Neural progenitor cell (in vitro differentiated cells): ENCODE data around the gene ADGRG1. TPM values are rescaled to one million over a fixed set of nuclear protein-coding genes. Genes with fewer than 3 reads are reported as not detected.
A peak's percentile ranks its signal among the peaks of the same experiment; 100 is the strongest.

Experiments used
- DNase-seq: peaks from one replicate; pipeline ENCODE4 v3.0.0-alpha.2; 2016; ENCODE audit warnings: low spot score
- H2AFZ ChIP-seq: fragments of 200-600 bp; sonication (generic); replicated peaks from 2 replicates; pipeline ENCODE4 v1.6.1; 2016; ENCODE audit warnings: antibody characterized with exemption
- H3F3A ChIP-seq: fragments of 200-600 bp; sonication (generic); 2 replicates; pipeline ENCODE4 v1.6.1; 2016; ENCODE audit warnings: antibody characterized with exemption, low read depth
- H3K27ac ChIP-seq: fragments of 200-600 bp; sonication (generic); 2 replicates; pipeline ENCODE4 v1.5.1; 2016; ENCODE audit warnings: mild to moderate bottlenecking
- H3K27me3 ChIP-seq: fragments of 200-600 bp; sonication (generic); 2 replicates; pipeline ENCODE4 v1.6.1; 2016; ENCODE audit warnings: mild to moderate bottlenecking, moderate library complexity
- H3K36me3 ChIP-seq: fragments of 200-600 bp; sonication (generic); 2 replicates; pipeline ENCODE4 v1.5.1; 2016
- H3K4me1 ChIP-seq: fragments of 200-600 bp; sonication (generic); 2 replicates; pipeline ENCODE4 v1.6.1; 2016; ENCODE audit warnings: mixed run types
- H3K4me2 ChIP-seq: fragments of 200-600 bp; sonication (generic); 2 replicates; pipeline ENCODE4 v1.6.1; 2016
- H3K4me3 ChIP-seq: fragments of 200-600 bp; sonication (generic); 2 replicates; pipeline ENCODE4 v1.5.1; 2016
- H3K79me2 ChIP-seq: fragments of 200-600 bp; sonication (generic); 2 replicates; pipeline ENCODE4 v1.6.1; 2016; ENCODE audit warnings: low read depth
- H3K9ac ChIP-seq: fragments of 200-600 bp; sonication (generic); 2 replicates; pipeline ENCODE4 v1.6.1; 2016
- H3K9me3 ChIP-seq: fragments of 200-600 bp; sonication (generic); 2 replicates; pipeline ENCODE4 v1.5.1; 2016; ENCODE audit warnings: low read depth
- H4K20me1 ChIP-seq: fragments of 200-600 bp; sonication (generic); 2 replicates; pipeline ENCODE4 v1.6.1; 2016; ENCODE audit warnings: low read depth
- H3K27ac Mint-ChIP-seq: 3 replicates; pipeline ENCODE4 v1.8.0; 2021; ENCODE audit warnings: mixed read lengths
- H3K27me3 Mint-ChIP-seq: 2 replicates; pipeline ENCODE4 v1.8.0; 2022; ENCODE audit warnings: low read depth, mild to moderate bottlenecking, inconsistent platforms, moderate library complexity, mixed read lengths; ENCODE audit not compliant: insufficient read depth
- H3K36me3 Mint-ChIP-seq: 3 replicates; pipeline ENCODE4 v1.8.0; 2021; ENCODE audit warnings: mixed read lengths
- H3K4me1 Mint-ChIP-seq: 3 replicates; pipeline ENCODE4 v1.8.0; 2021; ENCODE audit warnings: mixed read lengths
- H3K4me3 Mint-ChIP-seq: 3 replicates; pipeline ENCODE4 v1.8.0; 2021; ENCODE audit warnings: mild to moderate bottlenecking, moderate library complexity, mixed read lengths
- H3K9me3 Mint-ChIP-seq: 3 replicates; pipeline ENCODE4 v1.8.0; 2020; ENCODE audit warnings: mixed read lengths
- CTCF ChIP-seq: fragments of 200-600 bp; sonication (generic); IDR thresholded peaks from 2 replicates; pipeline ENCODE4 v1.5.1; 2017; ENCODE audit warnings: antibody characterized with exemption, mild to moderate bottlenecking
- EZH2 ChIP-seq: fragments of 200-600 bp; sonication (generic); IDR thresholded peaks from 2 replicates; pipeline ENCODE4 v1.6.1; 2017; ENCODE audit warnings: antibody characterized with exemption, mild to moderate bottlenecking, moderate library complexity
- EZH2phosphoT487 ChIP-seq: fragments of 200-600 bp; sonication (generic); IDR thresholded peaks from 2 replicates; pipeline ENCODE4 v1.6.1; 2017; ENCODE audit warnings: antibody characterized with exemption
- total RNA-seq: library from RNA; depleted of rRNA; stranded (reverse); fragments of >200 nt; gene quantifications from 2 replicates; pipeline ENCODE4 v1.2.3, GENCODE V29; 2015; ENCODE audit warnings: low replicate concordance

Gene ADGRG1
- total RNA-seq, 1 donor from 2014 or later, result 8.0 TPM

GRCh38 chr16:57637020-57637419 is 8.6 kb downstream of the ADGRG1 start:
- Mint-ChIP-seq H3K27ac (peak overlapping the region; percentile 99), H3K27me3 (peaks cover 3% of the 10 kb centered on the region), H3K4me1 (peaks cover 60% of the 10 kb centered on the region), H3K36me3 (no peaks in the 10 kb centered on the region), H3K4me3 (peak overlapping the region; percentile 37), H3K9me3 (no peaks in the 10 kb centered on the region)
- Histone ChIP-seq H2AFZ (peak overlapping the region; percentile 95), H3F3A (peaks cover 20% of the 10 kb centered on the region), H3K36me3 (no peaks in the 10 kb centered on the region), H3K4me2 (peak overlapping the region; percentile 67), H3K79me2 (no peaks in the 10 kb centered on the region), H3K4me1 (peaks cover 44% of the 10 kb centered on the region), H3K4me3 (no peak overlapping the region), H3K27ac (peak overlapping the region; percentile 79), H3K9ac (no peak overlapping the region), H3K27me3 (no peaks in the 10 kb centered on the region), H3K9me3 (no peaks in the 10 kb centered on the region), H4K20me1 (no peaks in the 10 kb centered on the region)
- no peak for TF ChIP-seq EZH2phosphoT487
- no peak for TF ChIP-seq EZH2
- TF ChIP-seq CTCF, result no peak
- DNase-seq, result no peak

GRCh38 chr16:57637424-57637823 is 9.0 kb downstream of the ADGRG1 start:
- DNase-seq, result peak; percentile 68
- Histone ChIP-seq H3K27me3 (no peaks in the 10 kb centered on the region), H2AFZ (peak overlapping the region; percentile 95), H3F3A (peaks cover 20% of the 10 kb centered on the region), H3K27ac (peak overlapping the region; percentile 79), H3K9me3 (no peaks in the 10 kb centered on the region), H3K9ac (no peak overlapping the region), H3K4me2 (peak overlapping the region; percentile 67), H3K4me1 (peaks cover 44% of the 10 kb centered on the region), H3K4me3 (no peak overlapping the region), H3K79me2 (no peaks in the 10 kb centered on the region), H4K20me1 (no peaks in the 10 kb centered on the region), H3K36me3 (no peaks in the 10 kb centered on the region)
- no peak for TF ChIP-seq EZH2
- TF ChIP-seq CTCF, result no peak
- TF ChIP-seq EZH2phosphoT487, result no peak
- H3K9me3 Mint-ChIP-seq, result no peaks in the 10 kb centered on the region
- H3K36me3 Mint-ChIP-seq, result no peaks in the 10 kb centered on the region
- H3K27ac Mint-ChIP-seq, result peak overlapping the region; percentile 99
- H3K4me1 Mint-ChIP-seq, result peaks cover 60% of the 10 kb centered on the region
- H3K4me3 Mint-ChIP-seq, result peak overlapping the region; percentile 58
- peaks cover 3% of the 10 kb centered on the region for H3K27me3 Mint-ChIP-seq

- Histone ChIP-seq H3F3A (peaks cover 20% of the 10 kb centered on the region), H3K36me3 (no peaks in the 10 kb centered on the region), H2AFZ (peak overlapping the region; percentile 95), H3K27me3 (no peaks in the 10 kb centered on the region), H3K9ac (no peak overlapping the region), H3K4me2 (peak overlapping the region; percentile 67), H3K4me3 (no peak overlapping the region), H3K4me1 (peaks cover 44% of the 10 kb centered on the region), H4K20me1 (no peaks in the 10 kb centered on the region), H3K27ac (no peak overlapping the region), H3K79me2 (no peaks in the 10 kb centered on the region), H3K9me3 (no peaks in the 10 kb centered on the region)
- H3K4me3 Mint-ChIP-seq, result peak overlapping the region; percentile 83
- H3K27ac Mint-ChIP-seq, result peak overlapping the region; percentile 99
- peaks cover 3% of the 10 kb centered on the region for H3K27me3 Mint-ChIP-seq
- H3K36me3 Mint-ChIP-seq, result no peaks in the 10 kb centered on the region
- DNase-seq, result no peak
- no peaks in the 10 kb centered on the region for H3K9me3 Mint-ChIP-seq
- TF ChIP-seq EZH2phosphoT487, result no peak
- TF ChIP-seq EZH2, result no peak
- no peak for TF ChIP-seq CTCF
- H3K4me1 Mint-ChIP-seq, result peaks cover 60% of the 10 kb centered on the region
Observed at GRCh38 chr16:57637965-57638364, 9.5 kb downstream of the ADGRG1 start.
